K562 (cell line): ENCODE results near the gene ZCCHC9. TPM values are rescaled to one million over a fixed set of nuclear protein-coding genes. Genes with fewer than 3 reads are reported as not detected.

Source experiments
- C11orf30 ChIP-seq: fragments of 450-650 bp; IDR thresholded peaks from 2 replicates; pipeline ENCODE4 v1.6.1; 2016; ENCODE audit warnings: low read depth, mild to moderate bottlenecking
- ETV1 ChIP-seq: fragments of 450-650 bp; conservative IDR thresholded peaks from 2 replicates; pipeline ENCODE4 v1.6.1; 2016; ENCODE audit warnings: missing genetic modification characterization, control low read depth, low read depth, missing compliant biosample characterization
- KHSRP ChIP-seq: fragments of 450-650 bp; IDR thresholded peaks from 2 replicates; pipeline ENCODE4 v1.6.1; 2017
- KLF1 ChIP-seq: fragments of 450-650 bp; IDR thresholded peaks from 2 replicates; pipeline ENCODE4 v1.6.1; 2016; ENCODE audit warnings: missing genetic modification characterization, missing compliant biosample characterization
- MTF1 ChIP-seq: fragments of 250-450 bp; sonication (Bioruptor Pico); IDR thresholded peaks from 2 replicates; pipeline ENCODE4 v1.9.0; 2021; ENCODE audit warnings: moderate library complexity, mild to moderate bottlenecking, inconsistent platforms, borderline replicate concordance
- NCOR1 ChIP-seq: fragments of 450-650 bp; IDR thresholded peaks from 2 replicates; pipeline ENCODE4 v1.6.1; 2016; ENCODE audit warnings: mild to moderate bottlenecking, moderate library complexity
- PHB ChIP-seq: fragments of 250-450 bp; sonication (Bioruptor Pico); IDR thresholded peaks from 2 replicates; pipeline ENCODE4 v1.5.0; 2021
- PML ChIP-seq: IDR thresholded peaks from 2 replicates; pipeline ENCODE4 v1.6.1; 2012; ENCODE audit warnings: low read length, inconsistent platforms
- RAD51 ChIP-seq: fragments of 450-650 bp; IDR thresholded peaks from 2 replicates; pipeline ENCODE4 v1.7.1; 2016; ENCODE audit warnings: low read depth, mild to moderate bottlenecking, borderline replicate concordance
- RBM39 ChIP-seq: fragments of 200-400 bp; formaldehyde crosslinking; optimal IDR thresholded peaks from 2 replicates; pipeline ENCODE3; 2018; ENCODE audit warnings: low read depth, low read length
- SRSF1 ChIP-seq: fragments of 200-400 bp; formaldehyde crosslinking; IDR thresholded peaks from 2 replicates; pipeline ENCODE4 v1.6.1; 2017; ENCODE audit warnings: mild to moderate bottlenecking, low read depth, low read length, moderate library complexity
- SRSF9 ChIP-seq: fragments of 200-400 bp; formaldehyde crosslinking; IDR thresholded peaks from 2 replicates; pipeline ENCODE4 v1.6.1; 2017; ENCODE audit warnings: low read depth, low read length, borderline replicate concordance
- TCF7L2 ChIP-seq: fragments of 150-350 bp; IDR thresholded peaks from 2 replicates; pipeline ENCODE4 v1.6.1; 2016; ENCODE audit warnings: low read depth, mild to moderate bottlenecking, low read length, moderate library complexity
- ZNF175 ChIP-seq: fragments of 200-800 bp; sonication (Bioruptor generic); IDR thresholded peaks from 2 replicates; pipeline ENCODE4 v1.6.1; 2016; ENCODE audit warnings: low read depth, mild to moderate bottlenecking, missing genetic modification characterization, missing compliant biosample characterization
- ZNF23 ChIP-seq: fragments of 250-450 bp; sonication (Bioruptor Pico); IDR thresholded peaks from 2 replicates; pipeline ENCODE4 v1.4.0; 2020; ENCODE audit warnings: mild to moderate bottlenecking
- ZNF316 ChIP-seq: fragments of 450-650 bp; IDR thresholded peaks from 2 replicates; pipeline ENCODE4 v1.6.1; 2016
- ZNF668 ChIP-seq: fragments of 250-450 bp; sonication (Bioruptor Pico); IDR thresholded peaks from 2 replicates; pipeline ENCODE4 v1.8.0; 2022; ENCODE audit warnings: mild to moderate bottlenecking, inconsistent platforms
- polyA plus RNA-seq, 8 experiments: library from polyadenylated mRNA; depleted of rRNA in 4 of 8; stranded (reverse) in 5 of 8; unstranded in 3 of 8; fragments of >200 nt; fragmentation: Nextera tagmentation in 2 of 8; fragmentation: Illumina TruSeq in 1 of 8; extraction: Ambion mirVana in 2 of 8; extraction: Trizol in 1 of 8; gene quantifications; 2 replicates each; pipeline versions ENCODE4 v1.2.1 to v1.2.3, GENCODE V29; 2011 to 2014; ENCODE audit warnings: inconsistent platforms in 1 of 8, missing spikeins in 1 of 8
- total RNA-seq, 7 experiments: library from RNA; depleted of rRNA in 6 of 7; stranded (reverse); fragments of >200 nt in 6 of 7; fragmentation: Illumina TruSeq in 2 of 7; extraction: Trizol in 2 of 7; gene quantifications; 2 replicates each; pipeline versions ENCODE4 v1.2.1 to v1.2.3, GENCODE V29; 2011 to 2021; ENCODE audit warnings: low replicate concordance in 1 of 7
- TF ChIP-seq, protein P1 (sequence below): fragments of 450-650 bp; IDR thresholded peaks from 2 replicates; pipeline ENCODE4 v1.6.1; 2018; ENCODE audit not compliant: partially characterized antibody
- TF ChIP-seq, protein P2 (sequence below): fragments of 250-450 bp; sonication (Bioruptor Pico); IDR thresholded peaks from 2 replicates; pipeline ENCODE4 v1.8.0; 2021; ENCODE audit warnings: moderate library complexity, mild to moderate bottlenecking, inconsistent platforms
- TF ChIP-seq, protein P3 (sequence below): sonication (generic); formaldehyde crosslinking; IDR thresholded peaks from 2 replicates; pipeline ENCODE4 v1.8.1; 2023; ENCODE audit warnings: mild to moderate bottlenecking, missing genetic modification reagents, moderate library complexity
- TF ChIP-seq, protein P4 (sequence below): sonication (generic); formaldehyde crosslinking; IDR thresholded peaks from 2 replicates; pipeline ENCODE4 v1.8.1; 2023; ENCODE audit warnings: mild to moderate bottlenecking, missing genetic modification reagents

ZCCHC9 gene
- total and polyA plus RNA-seq, 9 of the 15 experiments (the other 6 are each of a cell fraction or from before 2014, with no cell fraction given) = 40.3 to 95.3 (median 59.9) TPM

DNA sequence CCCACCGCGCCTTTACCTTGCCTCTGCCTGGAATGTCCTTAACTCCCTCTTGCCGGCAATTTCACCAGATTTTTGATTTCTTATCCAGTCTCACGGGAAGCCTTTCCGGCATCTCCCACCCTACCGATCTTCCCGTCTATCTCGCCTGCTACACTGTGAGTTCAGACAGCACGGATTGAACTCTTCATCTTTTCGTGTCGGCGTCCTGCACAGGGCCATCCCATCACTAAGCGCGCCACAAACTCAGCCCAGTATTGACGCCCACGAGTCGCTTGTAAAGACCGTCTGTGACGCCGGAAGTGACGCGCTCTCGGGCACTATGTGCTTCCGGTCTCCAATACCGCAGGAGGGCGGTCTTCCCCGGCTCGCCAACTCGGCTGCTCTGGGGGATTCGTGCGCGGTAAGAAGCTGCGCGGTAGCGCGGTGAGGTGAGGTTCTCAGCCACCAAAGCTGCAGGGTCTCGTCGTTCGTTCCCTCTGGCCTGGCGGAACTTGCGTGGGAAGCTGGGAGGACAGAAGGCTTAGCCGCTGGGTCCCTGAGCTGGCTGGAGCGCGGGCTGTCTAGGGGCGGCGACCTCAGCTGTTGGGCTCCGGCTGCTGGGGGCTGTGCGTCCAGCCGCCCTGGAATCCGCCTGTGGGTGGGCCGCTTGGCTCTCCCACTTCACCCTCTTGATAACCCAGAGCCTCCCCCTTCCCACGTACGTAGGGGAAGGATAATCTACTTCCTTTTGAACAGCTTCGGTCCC lies at the start of gene ZCCHC9 (continued):
- TF ChIP-seq, protein P1, sequence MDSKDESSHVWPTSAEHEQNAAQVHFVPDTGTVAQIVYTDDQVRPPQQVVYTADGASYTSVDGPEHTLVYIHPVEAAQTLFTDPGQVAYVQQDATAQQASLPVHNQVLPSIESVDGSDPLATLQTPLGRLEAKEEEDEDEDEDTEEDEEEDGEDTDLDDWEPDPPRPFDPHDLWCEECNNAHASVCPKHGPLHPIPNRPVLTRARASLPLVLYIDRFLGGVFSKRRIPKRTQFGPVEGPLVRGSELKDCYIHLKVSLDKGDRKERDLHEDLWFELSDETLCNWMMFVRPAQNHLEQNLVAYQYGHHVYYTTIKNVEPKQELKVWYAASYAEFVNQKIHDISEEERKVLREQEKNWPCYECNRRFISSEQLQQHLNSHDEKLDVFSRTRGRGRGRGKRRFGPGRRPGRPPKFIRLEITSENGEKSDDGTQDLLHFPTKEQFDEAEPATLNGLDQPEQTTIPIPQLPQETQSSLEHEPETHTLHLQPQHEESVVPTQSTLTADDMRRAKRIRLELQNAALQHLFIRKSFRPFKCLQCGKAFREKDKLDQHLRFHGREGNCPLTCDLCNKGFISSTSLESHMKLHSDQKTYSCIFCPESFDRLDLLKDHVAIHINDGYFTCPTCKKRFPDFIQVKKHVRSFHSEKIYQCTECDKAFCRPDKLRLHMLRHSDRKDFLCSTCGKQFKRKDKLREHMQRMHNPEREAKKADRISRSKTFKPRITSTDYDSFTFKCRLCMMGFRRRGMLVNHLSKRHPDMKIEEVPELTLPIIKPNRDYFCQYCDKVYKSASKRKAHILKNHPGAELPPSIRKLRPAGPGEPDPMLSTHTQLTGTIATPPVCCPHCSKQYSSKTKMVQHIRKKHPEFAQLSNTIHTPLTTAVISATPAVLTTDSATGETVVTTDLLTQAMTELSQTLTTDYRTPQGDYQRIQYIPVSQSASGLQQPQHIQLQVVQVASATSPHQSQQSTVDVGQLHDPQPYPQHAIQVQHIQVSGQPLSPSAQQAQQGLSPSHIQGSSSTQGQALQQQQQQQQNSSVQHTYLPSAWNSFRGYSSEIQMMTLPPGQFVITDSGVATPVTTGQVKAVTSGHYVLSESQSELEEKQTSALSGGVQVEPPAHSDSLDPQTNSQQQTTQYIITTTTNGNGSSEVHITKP = peak; percentile 38
- no peak for TF ChIP-seq MTF1
- TF ChIP-seq RBM39 = no peak
- peak; percentile 61; the same call in 1 of the 2 replicates for TF ChIP-seq KLF1 (tag)
- no peak for TF ChIP-seq NCOR1
- no peak for TF ChIP-seq RAD51
- TF ChIP-seq ETV1 (tag) = peak; percentile 87
- TF ChIP-seq PHB (CRISPR knock-in tag) = no peak
- TF ChIP-seq, protein P2, sequence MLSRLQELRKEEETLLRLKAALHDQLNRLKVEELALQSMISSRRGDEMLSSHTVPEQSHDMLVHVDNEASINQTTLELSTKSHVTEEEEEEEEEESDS (CRISPR knock-in tag) = no peak
- TF ChIP-seq, protein P3, sequence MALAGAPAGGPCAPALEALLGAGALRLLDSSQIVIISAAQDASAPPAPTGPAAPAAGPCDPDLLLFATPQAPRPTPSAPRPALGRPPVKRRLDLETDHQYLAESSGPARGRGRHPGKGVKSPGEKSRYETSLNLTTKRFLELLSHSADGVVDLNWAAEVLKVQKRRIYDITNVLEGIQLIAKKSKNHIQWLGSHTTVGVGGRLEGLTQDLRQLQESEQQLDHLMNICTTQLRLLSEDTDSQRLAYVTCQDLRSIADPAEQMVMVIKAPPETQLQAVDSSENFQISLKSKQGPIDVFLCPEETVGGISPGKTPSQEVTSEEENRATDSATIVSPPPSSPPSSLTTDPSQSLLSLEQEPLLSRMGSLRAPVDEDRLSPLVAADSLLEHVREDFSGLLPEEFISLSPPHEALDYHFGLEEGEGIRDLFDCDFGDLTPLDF (CRISPR knock-in tag) = peak; percentile 56; the same call in 1 of the 2 replicates
- TF ChIP-seq C11orf30 = peak; percentile 93
- 0 out of 2 replicates have a peak, but pooled peaks have one; percentile 52 for TF ChIP-seq KHSRP
- TF ChIP-seq ZNF316 = no peak
- no peak for TF ChIP-seq ZNF23
- no peak for TF ChIP-seq SRSF9
- no peak for TF ChIP-seq ZNF175 (CRISPR knock-in tag)
- TF ChIP-seq ZNF668 (CRISPR knock-in tag) = no peak
- TF ChIP-seq, protein P4, sequence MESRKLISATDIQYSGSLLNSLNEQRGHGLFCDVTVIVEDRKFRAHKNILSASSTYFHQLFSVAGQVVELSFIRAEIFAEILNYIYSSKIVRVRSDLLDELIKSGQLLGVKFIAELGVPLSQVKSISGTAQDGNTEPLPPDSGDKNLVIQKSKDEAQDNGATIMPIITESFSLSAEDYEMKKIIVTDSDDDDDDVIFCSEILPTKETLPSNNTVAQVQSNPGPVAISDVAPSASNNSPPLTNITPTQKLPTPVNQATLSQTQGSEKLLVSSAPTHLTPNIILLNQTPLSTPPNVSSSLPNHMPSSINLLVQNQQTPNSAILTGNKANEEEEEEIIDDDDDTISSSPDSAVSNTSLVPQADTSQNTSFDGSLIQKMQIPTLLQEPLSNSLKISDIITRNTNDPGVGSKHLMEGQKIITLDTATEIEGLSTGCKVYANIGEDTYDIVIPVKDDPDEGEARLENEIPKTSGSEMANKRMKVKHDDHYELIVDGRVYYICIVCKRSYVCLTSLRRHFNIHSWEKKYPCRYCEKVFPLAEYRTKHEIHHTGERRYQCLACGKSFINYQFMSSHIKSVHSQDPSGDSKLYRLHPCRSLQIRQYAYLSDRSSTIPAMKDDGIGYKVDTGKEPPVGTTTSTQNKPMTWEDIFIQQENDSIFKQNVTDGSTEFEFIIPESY = 0 out of 2 replicates have a peak, but pooled peaks have one; percentile 44
- no peak for TF ChIP-seq TCF7L2
- TF ChIP-seq SRSF1 = no peak
- TF ChIP-seq PML = peak; percentile 85
